Measurements from ENCODE around the gene PRDX6. TPM values are rescaled to one million over a fixed set of nuclear protein-coding genes. Genes with fewer than 3 reads are reported as not detected.

The PRDX6 gene
- total and polyA plus RNA-seq, 2 donors (not counting 3 experiments of a cell fraction or from before 2014, with no cell fraction given) = 145 to 288 TPM

- Histone ChIP-seq H3K9me1 (replicated peaks; ENCODE audit: control insufficient read depth, extremely low read depth, insufficient read depth, low read length) (no peaks in the 10 kb centered on the region), H3K27me3 (ENCODE audit: control insufficient read depth in 2 of 2, insufficient read depth in 2 of 2, low read length in 2 of 2) (peaks cover 0 to 2% of the 10 kb centered on the region in 2 experiments), H3K9me3 (replicated peaks; ENCODE audit: control insufficient read depth, insufficient read depth, low read length) (no peaks in the 10 kb centered on the region), H3K9ac (replicated peaks; ENCODE audit: extremely low read depth, insufficient read depth, low read length) (no peak overlapping the region), H3K4me1 (ENCODE audit: control insufficient read depth, extremely low read depth, insufficient read depth, low read length) (no peaks in the 10 kb centered on the region), H2AFZ (ENCODE audit: low read depth, low read length) (no peak overlapping the region), H3K79me2 (ENCODE audit: control insufficient read depth, insufficient read depth, low read length) (no peaks in the 10 kb centered on the region), H4K20me1 (replicated peaks; ENCODE audit: control insufficient read depth, extremely low read depth, insufficient read depth, low read length) (no peaks in the 10 kb centered on the region), H3K27ac (ENCODE audit: insufficient read depth, low read depth, low read length) (no peak overlapping the region), H3K4me2 (ENCODE audit: insufficient read depth, low read length) (no peak overlapping the region), H3K4me3 (replicated peaks in 1 of 3; ENCODE audit: insufficient read depth in 1 of 3, low read depth in 1 of 3, low read length in 3 of 3) (no peak overlapping the region), H3K36me3 (ENCODE audit: control insufficient read depth in 2 of 2, extremely low read depth in 1 of 2, insufficient read depth in 2 of 2, low read length in 2 of 2) (no peaks in the 10 kb centered on the region)
- CTCF ChIA-PET = interaction anchor here (1.4 kb wide), 1 partner anchor 18 kb away, joined by 3 read pairs; no protein-coding TSS in a partner anchor
- FAIRE-seq = no peak
- no peak for TF ChIP-seq GATA2 (IDR thresholded peaks at IDR 0.05; ENCODE audit: insufficient read depth, insufficient read length, low read depth, low read length)
- no peak for TF ChIP-seq CTCF (IDR thresholded peaks at IDR 0.05; ENCODE audit: extremely low read depth in 1 of 2, insufficient read depth in 1 of 2, low read depth in 1 of 2, low read length in 2 of 2)
- no peak for TF ChIP-seq JUN (IDR thresholded peaks at IDR 0.05; ENCODE audit: borderline replicate concordance, insufficient read depth, insufficient read length, low read depth)
- no peak for TF ChIP-seq POLR2AphosphoS5 (IDR thresholded peaks at IDR 0.05; ENCODE audit: insufficient read depth, low read depth, low read length)
- intact Hi-C loops (cut with micrococcal nuclease) = no loop called here
- POLR2A ChIA-PET = no interaction called here
- no peak for DNase-seq (ENCODE audit: low read depth, low spot score)
- dilution Hi-C loops (cut with MboI; ENCODE audit: extremely low pct_ligation_motif_present, low sequenced_read_pairs) = no loop called here
- no TSS peak for BruUV-seq (replicated peaks)
Measured at GRCh38 chr1:173536223-173536622, 59.1 kb downstream of the PRDX6 start.

Other genes with a start within 250 kb of the PRDX6 start
- 0.15 TPM in 1 of 2 replicates, not detected in the other for gene SLC9C2, start 125.7 kb downstream of the PRDX6 start, total RNA-seq
- gene SLC9C2, start 125.7 kb downstream of the PRDX6 start, polyA plus RNA-seq = not detected in 2 replicates
- not detected in 2 replicates for gene TEX50, start 158.0 kb downstream of the PRDX6 start, total RNA-seq
- gene TEX50, start 158.0 kb downstream of the PRDX6 start, polyA plus RNA-seq = not detected in 2 replicates
- gene ANKRD45, start 192.5 kb downstream of the PRDX6 start, total RNA-seq = 0.37 and 0.62 TPM in 2 replicates
- 0.19 and 0.21 TPM in 2 replicates for gene ANKRD45, start 192.5 kb downstream of the PRDX6 start, polyA plus RNA-seq
- 23.8 and 26.9 TPM in 2 replicates for gene KLHL20, start 237.6 kb downstream of the PRDX6 start, total RNA-seq
- gene KLHL20, start 237.6 kb downstream of the PRDX6 start, polyA plus RNA-seq = 9.9 and 14.0 TPM in 2 replicates